ENCODE data around the gene INSC.

GRCh38 chr11:15199693-15200092 is 85.0 kb downstream of the INSC start:
- TF ChIP-seq POLR2A (IDR thresholded peaks at IDR 0.05) (no peak), POLR2AphosphoS5 (IDR thresholded peaks at IDR 0.05) (no peak), EP300 (IDR thresholded peaks at IDR 0.05) (no peak)
- TF ChIP-seq, protein P1, sequence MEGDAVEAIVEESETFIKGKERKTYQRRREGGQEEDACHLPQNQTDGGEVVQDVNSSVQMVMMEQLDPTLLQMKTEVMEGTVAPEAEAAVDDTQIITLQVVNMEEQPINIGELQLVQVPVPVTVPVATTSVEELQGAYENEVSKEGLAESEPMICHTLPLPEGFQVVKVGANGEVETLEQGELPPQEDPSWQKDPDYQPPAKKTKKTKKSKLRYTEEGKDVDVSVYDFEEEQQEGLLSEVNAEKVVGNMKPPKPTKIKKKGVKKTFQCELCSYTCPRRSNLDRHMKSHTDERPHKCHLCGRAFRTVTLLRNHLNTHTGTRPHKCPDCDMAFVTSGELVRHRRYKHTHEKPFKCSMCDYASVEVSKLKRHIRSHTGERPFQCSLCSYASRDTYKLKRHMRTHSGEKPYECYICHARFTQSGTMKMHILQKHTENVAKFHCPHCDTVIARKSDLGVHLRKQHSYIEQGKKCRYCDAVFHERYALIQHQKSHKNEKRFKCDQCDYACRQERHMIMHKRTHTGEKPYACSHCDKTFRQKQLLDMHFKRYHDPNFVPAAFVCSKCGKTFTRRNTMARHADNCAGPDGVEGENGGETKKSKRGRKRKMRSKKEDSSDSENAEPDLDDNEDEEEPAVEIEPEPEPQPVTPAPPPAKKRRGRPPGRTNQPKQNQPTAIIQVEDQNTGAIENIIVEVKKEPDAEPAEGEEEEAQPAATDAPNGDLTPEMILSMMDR (IDR thresholded peaks at IDR 0.05): no peak

All from sigmoid colon (tissue), 4 donors.